NCI-H2107 treated with DMSO at 0.1 percent for 48 hours (cell line): ENCODE data around the gene ARID5B.
A peak's percentile ranks its signal among the peaks of the same experiment; 100 is the strongest.

Experiments
- DNase-seq: peaks from one replicate; lab custom pipeline; 2025; ENCODE audit not compliant: unreplicated experiment; lab: John Stamatoyannopoulos, UW

ARID5B gene

DNA sequence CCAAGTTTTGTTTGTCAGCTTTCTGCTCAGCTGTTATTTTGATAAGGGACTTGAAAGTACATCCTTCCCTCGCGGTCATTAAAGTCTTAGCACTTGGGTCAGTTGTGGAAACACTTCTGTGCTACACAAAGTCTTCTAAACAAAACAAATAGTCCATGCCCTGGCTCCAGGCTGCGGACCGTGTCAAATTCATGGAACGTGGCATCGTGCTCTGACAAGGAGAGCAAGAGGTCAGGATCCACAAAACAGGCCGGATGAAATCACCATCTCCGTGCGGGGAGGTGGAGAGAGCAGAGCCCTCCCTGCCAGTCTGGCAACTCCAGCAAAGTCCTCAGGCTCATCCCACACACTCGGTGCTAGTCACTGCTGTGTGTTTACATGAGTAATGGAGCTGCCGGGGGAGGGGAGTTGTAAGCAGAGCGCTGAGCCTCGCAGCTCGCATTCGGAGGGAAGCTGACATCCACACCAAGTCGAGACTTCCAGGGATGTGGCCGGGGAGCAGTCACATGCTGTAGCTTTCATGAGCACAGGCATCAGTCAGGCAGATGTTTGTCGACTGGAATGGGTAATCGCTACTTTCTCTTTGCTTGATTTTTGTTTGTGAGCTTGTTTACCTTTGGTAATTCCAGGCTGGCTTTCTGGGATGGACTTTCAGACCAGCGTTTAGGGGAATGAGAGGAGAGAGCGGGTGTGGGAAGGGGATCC, 147.6 kb downstream of the ARID5B start:
- DNase-seq, result peak; percentile 49

DNA sequence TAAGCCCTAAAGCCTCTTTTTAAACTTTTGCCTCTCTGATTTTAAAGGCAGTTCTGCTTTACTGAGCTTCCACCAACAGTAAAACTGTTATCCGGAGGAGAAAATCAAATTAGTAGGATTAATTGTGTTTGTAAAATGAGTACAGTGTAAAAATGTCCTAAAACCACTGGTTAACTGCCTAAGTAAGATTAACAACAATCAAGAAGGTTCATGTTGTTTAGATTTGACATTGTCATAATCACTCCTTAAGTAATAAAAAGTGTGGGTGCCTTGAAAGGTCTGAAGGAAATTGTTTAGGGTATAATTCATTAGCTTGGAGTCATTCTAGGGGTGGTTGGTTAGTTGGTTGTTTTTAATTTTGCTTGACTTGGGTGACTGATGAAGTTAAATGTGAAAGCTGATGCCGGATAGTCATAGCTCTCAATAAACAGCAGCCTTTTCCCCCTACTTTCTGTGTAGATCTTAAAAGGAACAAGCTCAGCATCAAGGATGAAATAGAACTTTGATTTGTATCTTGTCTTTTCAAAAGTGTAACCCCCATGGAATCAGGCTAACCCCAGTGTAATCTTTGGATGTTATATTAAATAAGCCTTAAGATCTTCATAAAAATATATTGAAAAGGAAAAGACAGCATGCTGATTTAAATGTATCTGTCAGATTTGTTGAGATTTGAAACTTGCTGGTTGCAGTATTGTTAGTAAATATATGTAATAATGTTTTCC, 148.3 kb downstream of the ARID5B start:
- DNase-seq, result no peak

DNA sequence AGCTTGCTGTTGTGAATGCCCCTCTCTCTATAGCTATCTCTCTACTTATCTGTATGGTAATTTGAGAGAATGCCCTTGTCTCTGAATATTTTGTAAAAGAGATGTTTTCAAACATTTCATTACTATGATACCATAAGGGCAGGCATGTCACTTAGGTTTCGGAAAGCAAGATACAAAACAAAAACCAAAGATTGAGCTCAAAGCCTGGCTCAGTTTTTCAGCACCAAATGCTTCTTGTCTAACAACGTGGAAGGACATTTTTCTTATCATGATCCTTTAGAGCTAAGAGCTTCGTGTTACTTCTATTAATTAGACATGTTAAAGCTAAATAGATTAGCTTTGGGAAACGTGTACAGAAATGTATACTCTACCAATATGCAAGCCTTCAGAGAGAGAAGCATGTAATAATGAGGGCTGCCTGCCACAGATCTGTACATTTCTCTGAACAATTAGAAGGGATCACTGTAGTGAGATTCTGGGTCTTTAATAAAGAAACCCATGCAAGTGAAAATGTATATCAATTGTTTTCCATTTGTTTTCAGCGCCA, 148.9 kb downstream of the ARID5B start:
- no peak for DNase-seq

DNA sequence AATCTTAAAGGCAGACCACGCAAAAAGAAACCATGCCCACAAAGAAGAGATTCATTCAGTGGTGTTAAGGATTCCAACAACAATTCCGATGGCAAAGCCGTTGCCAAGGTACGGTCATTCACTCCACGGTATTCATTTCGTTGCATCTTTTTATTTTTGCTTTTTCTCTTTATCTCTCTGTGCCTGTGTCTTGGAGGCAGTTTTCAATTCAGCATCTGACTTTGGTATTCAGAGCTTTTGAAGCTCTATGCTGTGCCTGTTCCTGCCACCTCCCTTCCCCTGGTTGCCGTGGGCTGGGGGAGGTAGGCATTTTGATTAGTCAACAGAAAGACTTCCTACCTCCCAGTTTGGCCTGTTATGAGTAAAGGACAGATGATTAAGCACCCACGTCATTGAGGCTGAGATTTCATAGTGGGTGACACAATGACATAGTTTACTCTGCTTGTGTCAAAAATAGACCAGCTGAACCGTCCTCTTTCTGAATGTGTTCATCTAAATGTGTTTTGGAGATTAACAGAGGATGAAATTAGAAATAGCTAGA, 149.5 kb downstream of the ARID5B start:
- DNase-seq, result no peak

DNA sequence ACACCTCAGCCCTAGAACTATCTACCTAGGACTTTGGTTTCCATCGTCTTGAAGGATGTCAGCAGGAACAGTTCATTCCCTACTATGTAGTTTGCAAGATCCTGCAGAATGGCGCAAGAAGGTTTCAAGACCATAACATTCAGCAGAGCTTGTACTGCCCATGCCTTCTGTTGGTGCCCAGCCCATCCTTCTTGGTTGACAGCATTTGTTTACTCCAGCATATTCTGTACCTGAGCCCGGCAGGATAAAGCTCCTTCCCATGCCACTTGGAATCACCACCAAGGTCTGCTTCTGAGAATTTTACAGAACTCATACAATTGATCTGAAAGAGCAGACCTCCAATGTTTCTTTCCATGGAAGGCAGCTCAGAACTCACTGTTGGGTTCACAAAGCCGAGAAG, 150.8 kb downstream of the ARID5B start:
- DNase-seq, result no peak

DNA sequence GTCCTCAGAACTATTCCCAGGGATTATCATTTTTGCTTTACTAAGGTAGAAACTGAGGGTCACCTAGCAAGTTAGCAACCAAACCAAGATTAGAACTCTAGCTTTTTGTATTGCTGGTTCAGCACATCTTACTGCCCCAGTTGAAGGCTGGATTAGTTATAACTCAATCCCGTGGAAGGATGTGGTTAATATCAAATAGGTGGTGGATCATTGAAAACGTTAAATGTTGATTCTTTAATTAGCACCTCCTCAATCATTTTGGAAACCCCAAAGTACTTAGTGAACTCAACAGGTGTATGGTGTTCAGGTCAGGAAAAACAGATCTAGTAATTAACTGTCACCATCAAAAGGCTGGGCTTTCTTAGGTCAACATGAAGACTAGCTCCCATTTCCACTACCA, 152.4 kb downstream of the ARID5B start:
- DNase-seq, result no peak

DNA sequence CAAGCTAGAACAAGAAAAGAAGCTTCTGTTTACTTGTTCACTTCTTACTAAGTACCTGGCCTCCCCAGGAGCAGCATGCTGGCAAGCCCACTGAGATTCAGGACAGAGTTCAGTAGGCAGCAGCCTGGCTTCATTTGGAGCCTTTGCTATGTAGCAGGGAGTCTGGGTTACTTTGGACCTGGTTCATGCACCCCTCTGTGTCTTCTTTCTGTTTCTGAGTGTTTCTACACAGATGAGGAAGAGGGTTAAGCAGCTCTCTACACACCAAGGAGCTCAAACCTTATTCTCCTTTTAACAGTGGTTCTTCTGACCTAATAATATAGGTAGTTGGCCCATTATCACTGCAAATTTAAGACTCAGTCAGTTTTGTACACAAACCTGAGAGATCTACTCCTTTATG, 152.9 kb downstream of the ARID5B start:
- DNase-seq, result no peak

DNA sequence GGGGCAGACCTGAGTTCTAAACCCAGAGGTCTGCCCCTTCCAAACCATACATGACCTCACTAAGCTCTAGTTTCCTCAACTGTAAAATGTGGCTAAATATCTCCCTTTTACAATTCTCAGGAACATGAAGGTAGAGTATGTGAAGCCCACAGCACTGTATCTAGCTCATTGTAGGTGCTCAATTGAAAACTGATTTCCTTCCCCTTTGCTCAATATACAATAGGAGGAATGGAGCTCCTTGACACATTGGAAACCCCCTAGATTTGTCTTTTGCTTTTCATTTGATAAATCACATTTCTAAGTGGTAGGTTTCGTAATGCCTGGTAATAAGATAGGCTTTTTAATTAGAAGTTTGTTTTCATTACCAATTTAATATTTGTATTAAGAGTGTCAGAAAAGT, 153.3 kb downstream of the ARID5B start:
- no peak for DNase-seq

DNA sequence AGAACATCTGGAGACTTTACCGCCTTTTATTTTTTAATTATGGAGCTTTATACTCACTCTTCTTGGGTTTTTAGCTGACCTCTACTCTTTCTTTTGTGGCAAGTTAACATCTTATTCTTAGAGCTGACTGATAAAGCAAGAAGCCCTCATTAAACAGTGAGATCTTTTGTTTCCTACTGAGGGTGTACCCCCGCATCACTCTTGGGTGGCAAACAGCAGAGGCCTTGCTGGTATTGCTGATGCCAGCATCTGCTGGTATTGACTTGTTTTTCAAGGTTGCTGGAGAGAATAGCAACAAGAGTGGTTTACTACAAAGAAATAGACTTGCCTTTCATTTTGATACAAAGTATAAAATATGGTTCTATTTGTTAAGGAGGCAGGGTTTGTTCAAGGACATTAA, 154.7 kb downstream of the ARID5B start:
- no peak for DNase-seq

DNA sequence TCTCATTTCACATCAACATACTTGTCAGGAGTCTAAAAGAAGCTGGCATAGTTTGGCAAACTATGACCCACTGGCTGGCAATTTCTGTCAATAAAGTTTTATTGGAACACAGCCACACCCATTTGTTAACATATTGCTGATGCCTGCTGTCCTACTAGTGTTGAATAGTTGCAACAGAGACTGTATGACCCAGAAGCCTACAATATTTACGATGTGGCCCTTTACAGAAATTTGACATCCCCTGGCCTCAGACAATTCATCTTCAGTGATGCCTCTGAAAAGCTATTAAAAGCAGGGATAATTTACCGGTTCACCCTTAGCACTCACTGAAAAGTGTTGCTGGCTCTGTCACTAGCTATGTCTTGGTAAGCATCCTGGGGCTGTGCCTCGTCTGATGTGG, 155.2 kb downstream of the ARID5B start:
- DNase-seq, result no peak

DNA sequence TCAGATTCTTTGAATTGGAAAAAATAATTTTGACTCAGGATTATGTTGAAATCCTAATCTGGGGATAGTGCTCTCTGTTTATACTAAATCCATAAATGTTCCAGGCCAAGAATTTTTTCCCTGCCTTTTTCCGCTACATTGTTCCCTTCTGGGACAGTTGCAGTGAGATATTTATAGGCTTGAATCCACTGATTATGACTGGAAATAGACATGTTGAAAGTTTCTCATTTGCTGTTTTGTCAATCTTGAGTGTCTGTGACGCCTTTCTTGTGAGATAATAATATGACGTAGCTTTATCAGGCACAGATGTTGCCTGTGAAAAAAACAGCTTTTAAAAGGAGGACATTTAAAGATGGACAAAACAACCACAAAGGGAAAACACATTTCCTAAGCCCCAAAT, 155.9 kb downstream of the ARID5B start:
- no peak for DNase-seq

DNA sequence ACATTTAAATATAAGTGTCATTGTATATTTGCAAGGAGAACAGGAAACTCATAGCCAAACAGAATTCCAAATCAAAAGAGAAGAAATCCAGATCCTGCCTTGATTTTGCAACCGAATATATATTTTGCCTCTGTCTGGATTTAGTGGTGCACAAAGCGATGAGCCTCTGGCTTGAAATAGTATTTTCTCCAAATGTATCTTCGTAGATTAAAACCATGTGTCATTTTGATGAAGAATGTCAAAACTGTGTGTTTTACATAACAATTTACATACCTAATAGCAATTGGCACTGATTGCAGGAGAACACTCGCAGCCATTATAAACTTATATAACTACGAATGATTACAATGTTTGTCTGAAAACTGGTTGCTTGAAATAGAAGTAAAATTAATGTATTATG, 156.4 kb downstream of the ARID5B start:
- no peak for DNase-seq

DNA sequence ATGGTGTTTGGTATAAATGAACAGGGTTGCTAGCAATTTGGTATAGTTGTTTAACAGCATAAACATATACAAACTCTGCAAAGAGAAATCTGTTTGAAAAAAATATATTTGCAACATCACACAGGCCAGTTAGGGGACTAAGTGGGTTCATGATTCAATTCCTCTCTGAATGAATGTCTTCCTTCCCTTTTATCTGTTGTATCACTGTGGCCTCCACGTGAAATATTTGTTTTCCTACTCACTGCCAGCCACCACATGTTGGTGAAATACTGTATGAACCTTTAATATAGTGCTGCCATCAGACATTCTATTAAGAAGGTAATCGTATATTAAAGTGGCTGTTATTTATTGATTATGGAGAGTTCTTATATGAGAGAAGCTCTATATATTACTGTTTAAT, 157.0 kb downstream of the ARID5B start:
- DNase-seq, result no peak

DNA sequence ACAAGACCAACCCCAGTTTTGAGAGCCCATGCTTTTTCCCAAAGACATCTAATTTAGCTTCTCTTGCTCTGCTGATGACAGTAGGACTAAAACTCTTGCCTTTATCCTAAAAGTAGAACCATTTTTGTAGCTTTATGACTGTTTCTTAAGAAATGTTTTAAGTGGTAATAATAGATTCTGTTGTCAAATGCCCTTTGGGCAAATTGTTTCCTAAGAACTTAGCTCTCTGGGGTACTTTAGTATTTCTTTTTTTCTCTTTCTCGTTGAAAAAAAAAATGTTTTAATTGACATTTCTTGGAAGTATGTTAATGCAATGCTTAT, 157.4 kb downstream of the ARID5B start:
- DNase-seq, result no peak

DNA sequence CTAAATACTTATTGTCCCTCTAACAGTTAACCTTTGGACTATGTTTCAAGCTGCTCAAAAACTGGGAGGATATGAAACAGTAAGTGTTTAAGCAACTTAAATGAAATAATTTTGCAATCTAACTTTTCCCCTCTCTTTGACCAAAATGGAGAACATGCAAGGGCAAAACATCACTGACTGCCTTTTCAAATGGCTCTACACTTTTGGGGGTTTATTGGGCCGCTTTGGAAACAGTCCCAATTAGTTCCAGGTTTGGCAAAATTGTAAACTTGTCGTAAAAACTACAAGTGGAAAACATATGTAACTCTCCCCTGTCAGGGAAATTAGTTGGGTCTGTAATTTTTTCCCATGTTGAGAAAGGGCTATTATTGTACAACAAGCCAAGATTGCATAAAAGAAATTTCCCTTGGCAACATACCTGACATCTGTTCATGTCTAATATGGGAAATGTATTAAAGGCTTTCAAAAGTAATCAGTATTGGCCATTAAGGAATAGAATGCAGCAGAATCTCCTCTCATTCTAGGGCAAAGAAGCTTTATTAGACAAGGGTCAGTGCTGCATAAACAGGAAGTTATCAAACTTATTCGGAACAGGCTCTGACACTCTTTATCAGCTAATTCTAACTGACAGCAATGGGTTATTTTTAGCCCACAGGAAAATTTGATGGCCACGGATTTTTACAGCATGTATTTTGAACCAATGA, 157.9 kb downstream of the ARID5B start:
- DNase-seq, result no peak

DNA sequence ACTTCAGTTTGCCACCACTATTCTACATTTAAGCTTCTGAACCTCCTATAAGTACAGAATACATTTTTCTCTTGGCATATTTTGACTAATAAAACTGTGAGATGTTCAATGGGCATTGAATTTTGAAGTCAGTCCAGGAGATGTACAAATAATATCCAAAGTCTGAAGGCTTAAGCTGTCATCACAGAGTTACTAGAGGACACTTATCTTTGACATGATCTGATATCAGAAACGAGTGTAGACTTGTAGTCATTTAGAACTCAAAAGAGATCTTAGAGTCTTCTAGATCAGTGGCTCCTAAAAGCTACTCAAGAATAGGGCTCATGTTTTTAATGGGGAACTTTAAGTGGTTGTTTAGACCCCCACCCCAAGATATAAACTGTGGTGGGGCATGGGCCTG, 160.5 kb downstream of the ARID5B start:
- no peak for DNase-seq

DNA sequence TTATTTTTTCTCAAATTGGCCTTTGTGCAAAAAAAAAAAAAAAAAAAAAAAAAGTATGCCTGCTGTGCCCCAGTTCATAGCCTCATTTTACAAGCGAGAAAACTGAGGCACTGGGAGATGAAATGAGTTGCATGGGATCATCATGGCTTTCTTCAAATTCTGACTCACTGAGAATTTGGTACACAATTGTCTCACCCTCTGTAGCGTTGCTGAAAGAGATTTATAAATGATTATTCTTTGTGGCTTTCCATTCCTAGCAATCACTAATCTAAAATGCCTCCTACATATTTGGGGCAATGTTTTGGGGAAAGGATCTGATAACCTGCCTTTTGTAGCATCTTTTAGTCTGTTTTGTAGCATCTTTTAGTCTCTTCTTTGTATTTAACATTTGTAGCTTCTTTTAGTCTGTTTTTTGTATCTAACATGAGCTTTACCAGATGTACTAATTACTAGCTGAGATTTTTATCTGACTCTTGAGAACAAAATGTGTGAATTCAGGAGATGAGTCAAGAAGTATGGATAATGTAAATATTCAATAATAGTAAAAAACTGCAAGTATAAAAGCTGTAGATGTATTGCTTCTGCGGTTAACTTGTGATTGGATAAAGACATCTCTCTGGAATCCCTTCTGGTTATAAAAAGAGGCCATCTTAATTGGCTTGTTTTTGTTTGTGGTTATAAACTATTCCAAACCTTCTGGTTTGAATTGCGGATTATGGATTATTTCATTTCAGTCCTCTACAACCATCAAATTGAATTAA, 161.4 kb downstream of the ARID5B start:
- DNase-seq, result no peak

DNA sequence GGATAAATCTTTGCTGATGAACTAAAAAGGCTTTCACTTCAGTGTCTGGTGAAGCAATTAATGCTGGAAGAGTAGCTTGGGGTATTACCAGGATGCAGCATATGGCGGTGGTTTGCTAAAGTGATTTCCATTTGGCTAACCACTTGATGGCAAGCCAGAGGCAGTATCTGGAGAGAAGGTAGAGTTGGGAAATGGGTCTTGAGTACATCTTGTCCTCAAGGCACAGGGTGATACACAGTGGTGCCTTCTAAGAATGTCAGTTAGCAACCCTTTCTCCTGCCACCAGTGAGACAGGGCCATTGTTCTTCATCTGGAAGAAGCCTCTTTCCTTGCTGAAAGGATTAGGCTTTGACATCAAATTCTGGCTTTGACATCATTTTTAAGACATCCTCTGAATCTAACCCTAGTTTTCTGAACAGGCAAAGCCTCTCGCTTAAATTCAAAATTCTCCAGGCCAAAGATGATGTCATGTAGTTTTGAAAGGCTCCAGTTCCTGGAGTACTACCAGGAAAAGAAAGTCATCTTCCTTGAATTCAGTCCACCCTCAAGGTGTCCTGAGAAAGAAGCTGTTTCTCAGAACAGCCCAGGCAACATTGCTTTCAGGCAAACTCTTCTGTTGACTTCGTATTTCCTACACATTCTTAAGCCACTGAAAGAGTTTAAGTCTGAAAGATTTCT, 162.4 kb downstream of the ARID5B start:
- no peak for DNase-seq

DNA sequence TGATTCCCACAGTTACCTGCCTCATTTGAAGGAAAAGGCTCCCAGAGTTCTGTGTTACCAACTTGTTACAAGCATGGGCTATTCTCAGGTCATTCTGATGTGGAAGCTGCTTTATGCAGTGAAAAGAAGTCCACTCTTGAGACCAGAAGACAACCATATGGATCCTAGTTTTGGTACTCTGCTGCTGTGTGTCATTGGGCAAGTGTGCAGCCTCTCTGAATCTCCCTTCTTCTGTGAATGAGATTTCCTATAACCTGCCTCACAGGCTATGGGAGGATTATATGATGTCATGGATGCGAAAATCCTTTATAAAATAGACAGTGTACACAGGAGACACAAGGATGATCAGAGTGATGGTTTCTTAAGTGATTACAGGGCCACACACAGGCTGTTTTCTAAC, 166.1 kb downstream of the ARID5B start:
- no peak for DNase-seq

DNA sequence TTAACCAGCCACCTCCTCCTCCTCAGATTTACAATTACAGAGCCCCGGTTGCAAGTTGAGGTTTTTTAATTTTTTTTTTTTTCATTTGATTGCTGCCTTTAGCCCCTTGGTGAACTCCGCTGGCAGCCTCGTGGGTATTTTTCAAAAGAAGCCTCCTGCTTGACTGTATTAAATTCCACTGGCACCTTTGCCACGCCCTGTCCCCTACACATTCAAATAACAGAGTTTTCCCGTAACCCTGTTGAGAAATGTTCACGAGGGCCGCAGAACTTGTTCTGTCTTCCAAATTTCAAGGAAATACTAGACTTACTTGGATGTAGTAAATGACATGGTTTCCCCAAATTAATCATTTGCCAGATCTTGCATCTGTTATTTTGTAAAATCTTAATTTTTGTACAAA, 167.0 kb downstream of the ARID5B start:
- DNase-seq, result no peak
